ENCODE data around the gene NUTF2. TPM values are rescaled to one million over a fixed set of nuclear protein-coding genes. Genes with fewer than 3 reads are reported as not detected.

NUTF2 gene
- 174 TPM in 2 replicates for total RNA-seq (2014; rRNA removed; shearing (Covaris generic))

GRCh38 chr16:67846320-67847063 lies at the start of gene NUTF2:
Gene NUTF2 (plus strand): TSS chr16:67846933. CDS start chr16:67865131, 18,198 bp downstream.

GRCh38 chr16:67806428-67807147 lies 40.1 kb upstream of the NUTF2 start, which contains the start of the genes RANBP10 and TSNAXIP1:
Gene RANBP10 (minus strand): TSS chr16:67806560. CDS start chr16:67806536, 24 bp downstream.
Gene TSNAXIP1 (plus strand): TSS chr16:67806889. CDS start chr16:67807150, 261 bp downstream.

GRCh38 chr16:67841816-67842508 lies 4.8 kb upstream of the NUTF2 start, which contains the start of gene THAP11:
Gene THAP11 (plus strand): TSS chr16:67842320. CDS start chr16:67842555, 235 bp downstream.

GRCh38 chr16:67847064-67847861 lies 530 bp downstream of the NUTF2 start, which contains the start of gene CENPT:
Gene CENPT (minus strand): TSS chr16:67847693. CDS start chr16:67833859, 13,834 bp downstream.

GRCh38 chr16:67872631-67873434 lies 26.1 kb downstream of the NUTF2 start, which contains the start of gene EDC4:
Gene EDC4 (plus strand): TSS chr16:67873052. CDS start chr16:67873262, 210 bp downstream.

GRCh38 chr16:67884684-67885083 lies 38.0 kb downstream of the NUTF2 start, which contains the start of gene NRN1L:
Gene NRN1L (plus strand): TSS chr16:67884885. CDS start chr16:67884904, 19 bp downstream.

GRCh38 chr16:67892899-67893742 lies 46.4 kb downstream of the NUTF2 start, which contains the start of gene PSKH1:
Gene PSKH1 (plus strand): TSS chr16:67893254. CDS start chr16:67908750, 15,496 bp downstream.

Small RNA genes lying within 50 kb of the gene (small RNA-seq; reads per million reads assigned to genes)
- gene AC040162.2: not detected
- not detected for gene NRN1L

Other genes starting within 250 kb of the NUTF2 start
- 1.9 and 2.2 TPM in 2 replicates for gene CARMIL2, start 201.8 kb upstream of the NUTF2 start, total RNA-seq (2014; rRNA removed; shearing (Covaris generic))
- 49.5 and 50.1 TPM in 2 replicates for gene ACD, start 186.7 kb upstream of the NUTF2 start, total RNA-seq (2014; rRNA removed; shearing (Covaris generic))
- 4.2 and 4.9 TPM in 2 replicates for gene PARD6A, start 186.0 kb upstream of the NUTF2 start, total RNA-seq (2014; rRNA removed; shearing (Covaris generic))
- 58.8 and 71.0 TPM in 2 replicates for gene ENKD1, start 180.2 kb upstream of the NUTF2 start, total RNA-seq (2014; rRNA removed; shearing (Covaris generic))
- 9.2 and 11.4 TPM in 2 replicates for gene C16orf86, start 180.1 kb upstream of the NUTF2 start, total RNA-seq (2014; rRNA removed; shearing (Covaris generic))
- gene GFOD2, start 127.6 kb upstream of the NUTF2 start, total RNA-seq (2014; rRNA removed; shearing (Covaris generic)): 19.6 and 19.7 TPM in 2 replicates
- 5.4 and 5.5 TPM in 2 replicates for gene RANBP10, start 40.4 kb upstream of the NUTF2 start, total RNA-seq (2014; rRNA removed; shearing (Covaris generic))
- 0.66 and 1.6 TPM in 2 replicates for gene TSNAXIP1, start 40.0 kb upstream of the NUTF2 start, total RNA-seq (2014; rRNA removed; shearing (Covaris generic))
- 36.9 and 37.4 TPM in 2 replicates for gene THAP11, start 4.6 kb upstream of the NUTF2 start, total RNA-seq (2014; rRNA removed; shearing (Covaris generic))
- 29.7 and 30.7 TPM in 2 replicates for gene CENPT, start 760 bp downstream of the NUTF2 start, total RNA-seq (2014; rRNA removed; shearing (Covaris generic))
- 82.4 and 94.4 TPM in 2 replicates for gene EDC4, start 26.1 kb downstream of the NUTF2 start, total RNA-seq (2014; rRNA removed; shearing (Covaris generic))
- 0.30 TPM in 1 of 2 replicates, not detected in the other for gene NRN1L, start 38.0 kb downstream of the NUTF2 start, total RNA-seq (2014; rRNA removed; shearing (Covaris generic))
- gene PSKH1, start 46.3 kb downstream of the NUTF2 start, total RNA-seq (2014; rRNA removed; shearing (Covaris generic)): 6.7 and 11.1 TPM in 2 replicates
- gene CTRL, start 84.9 kb downstream of the NUTF2 start, total RNA-seq (2014; rRNA removed; shearing (Covaris generic)): 1.6 and 4.0 TPM in 2 replicates
- 69.2 and 69.3 TPM in 2 replicates for gene PSMB10, start 89.9 kb downstream of the NUTF2 start, total RNA-seq (2014; rRNA removed; shearing (Covaris generic))
- 3.4 and 4.7 TPM in 2 replicates for gene LCAT, start 97.2 kb downstream of the NUTF2 start, total RNA-seq (2014; rRNA removed; shearing (Covaris generic))
- gene SLC12A4, start 121.7 kb downstream of the NUTF2 start, total RNA-seq (2014; rRNA removed; shearing (Covaris generic)): 32.8 and 41.3 TPM in 2 replicates
- gene DPEP3, start 133.6 kb downstream of the NUTF2 start, total RNA-seq (2014; rRNA removed; shearing (Covaris generic)): not detected in 2 replicates
- gene DPEP2, start 152.6 kb downstream of the NUTF2 start, total RNA-seq (2014; rRNA removed; shearing (Covaris generic)): not detected in 2 replicates
- not detected in 2 replicates for gene DPEP2NB, start 169.0 kb downstream of the NUTF2 start, total RNA-seq (2014; rRNA removed; shearing (Covaris generic))
- 28.6 and 31.1 TPM in 2 replicates for gene DDX28, start 176.3 kb downstream of the NUTF2 start, total RNA-seq (2014; rRNA removed; shearing (Covaris generic))
- 19.3 and 25.8 TPM in 2 replicates for gene DUS2, start 176.4 kb downstream of the NUTF2 start, total RNA-seq (2014; rRNA removed; shearing (Covaris generic))
- gene NFATC3, start 238.4 kb downstream of the NUTF2 start, total RNA-seq (2014; rRNA removed; shearing (Covaris generic)): 19.3 and 21.5 TPM in 2 replicates

Data from A375 (cell line).